ENCODE results near the gene NUDT6. TPM values are rescaled to one million over a fixed set of nuclear protein-coding genes. Genes with fewer than 3 reads are reported as not detected.

NUDT6 gene
- total RNA-seq, 1 experiment from 2014 or later, result 9.0 TPM

- no peak overlapping the region for H3K4me3 ChIP-seq (replicated peaks in 1 of 2; ENCODE audit: low read depth in 1 of 2, low read length in 2 of 2)
- CTCF ChIA-PET, result no interaction called here
- TF ChIP-seq TCF7L2 (IDR thresholded peaks at IDR 0.05; ENCODE audit: borderline replicate concordance, extremely low read depth, insufficient read depth, insufficient read length) (no peak), SRF (IDR thresholded peaks at IDR 0.05; ENCODE audit: low read depth) (no peak)
- H3K9me3 ChIP-seq (ENCODE audit: control insufficient read depth in 1 of 2, insufficient read depth in 1 of 2, low read depth in 1 of 2, low read length in 2 of 2), result no peaks in the 10 kb centered on the region
- no peaks in the 10 kb centered on the region for H3K4me1 ChIP-seq (ENCODE audit: control insufficient read depth in 1 of 2, insufficient read depth in 2 of 2, low read length in 2 of 2)
- POLR2A ChIA-PET, result no interaction called here
- H4K20me1 ChIP-seq (ENCODE audit: insufficient read depth), result no peaks in the 10 kb centered on the region; the same call in 1 of the 2 replicates
- BruUV-seq (replicated peaks), result no TSS peak
- no peaks in the 10 kb centered on the region for H3K79me2 ChIP-seq (ENCODE audit: insufficient read depth, low read length)
- RAD21 ChIA-PET (ENCODE audit: low non-redundant PET in 1 of 2, low total read pairs in 2 of 2, uncharacterized antibody in 2 of 2, unreplicated experiment in 2 of 2), result no interaction called here
- H3K27ac ChIP-seq (ENCODE audit: low read depth, low read length), result no peak overlapping the region
- H3K36me3 ChIP-seq (ENCODE audit: control insufficient read depth in 1 of 2, insufficient read depth in 2 of 2, low read length in 2 of 2), result no peaks in the 10 kb centered on the region
- H3K9ac ChIP-seq (ENCODE audit: low read length), result no peak overlapping the region
- H3K27me3 ChIP-seq (ENCODE audit: insufficient read depth, low read length), result no peaks in the 10 kb centered on the region
- H3K9me2 ChIP-seq (ENCODE audit: insufficient read depth), result no peaks in the 10 kb centered on the region
- intact Hi-C loops (cut with micrococcal nuclease), result no loop called here
- ATAC-seq, result no peak
- no peak overlapping the region for H3K4me2 ChIP-seq (ENCODE audit: low read length)
- DNase-seq (ENCODE audit: low read depth, low spot score), result no peak
- no peak overlapping the region for H2AFZ ChIP-seq (ENCODE audit: low read depth, low read length, poor library complexity, severe bottlenecking)
Observed at GRCh38 chr4:122967231-122967630, 44.8 kb upstream of the NUDT6 start.

- intact Hi-C loops (cut with micrococcal nuclease), result no loop called here
- no peak overlapping the region for H3K4me3 ChIP-seq (replicated peaks in 1 of 2; ENCODE audit: low read depth in 1 of 2, low read length in 2 of 2)
- CTCF ChIA-PET, result no interaction called here
- DNase-seq (ENCODE audit: low read depth, low spot score), result no peak
- TF ChIP-seq TCF7L2 (IDR thresholded peaks at IDR 0.05; ENCODE audit: borderline replicate concordance, extremely low read depth, insufficient read depth, insufficient read length) (no peak), REST (IDR thresholded peaks at IDR 0.05; ENCODE audit: low read depth) (no peak), ELF1 (IDR thresholded peaks at IDR 0.05; ENCODE audit: borderline replicate concordance, low read depth) (no peak), SRF (IDR thresholded peaks at IDR 0.05; ENCODE audit: low read depth) (no peak), ZNF274 (IDR thresholded peaks at IDR 0.05; ENCODE audit: low read depth, low read length) (no peak)
- POLR2A ChIA-PET, result no interaction called here
- no peaks in the 10 kb centered on the region for H3K9me3 ChIP-seq (ENCODE audit: control insufficient read depth in 1 of 2, insufficient read depth in 1 of 2, low read depth in 1 of 2, low read length in 2 of 2)
- no peaks in the 10 kb centered on the region for H3K27me3 ChIP-seq (ENCODE audit: insufficient read depth, low read length)
- H3K79me2 ChIP-seq (ENCODE audit: insufficient read depth, low read length), result no peaks in the 10 kb centered on the region
- no peak overlapping the region for H3K27ac ChIP-seq (ENCODE audit: low read depth, low read length)
- no peaks in the 10 kb centered on the region for H3K9me2 ChIP-seq (ENCODE audit: insufficient read depth)
- RAD21 ChIA-PET (ENCODE audit: low non-redundant PET in 1 of 2, low total read pairs in 2 of 2, uncharacterized antibody in 2 of 2, unreplicated experiment in 2 of 2), result no interaction called here
- ATAC-seq, result no peak
- no peak overlapping the region for H2AFZ ChIP-seq (ENCODE audit: low read depth, low read length, poor library complexity, severe bottlenecking)
- no peaks in the 10 kb centered on the region; the same call in 1 of the 2 replicates for H4K20me1 ChIP-seq (ENCODE audit: insufficient read depth)
- no peaks in the 10 kb centered on the region for H3K4me1 ChIP-seq (ENCODE audit: control insufficient read depth in 1 of 2, insufficient read depth in 2 of 2, low read length in 2 of 2)
- no peaks in the 10 kb centered on the region for H3K36me3 ChIP-seq (ENCODE audit: control insufficient read depth in 1 of 2, insufficient read depth in 2 of 2, low read length in 2 of 2)
- no peak overlapping the region for H3K4me2 ChIP-seq (ENCODE audit: low read length)
- BruUV-seq (replicated peaks), result no TSS peak
- no peak overlapping the region for H3K9ac ChIP-seq (ENCODE audit: low read length)
Observed at GRCh38 chr4:122966201-122966600, 43.8 kb upstream of the NUDT6 start.
